Activated CD4-positive, CD25-positive, alpha-beta regulatory T cell treated with anti-CD3 and anti-CD28 coated beads, Interleukin-2, amount 50 U/mL, for 72 hours (primary cell): ENCODE data around the gene KCNJ6.
"Not testable (repeated sequence)": the region's sequence is repeated elsewhere in the genome, so short reads cannot be mapped to it uniquely, and the experiment has no call there.

Experiments used
- DNase-seq: peaks from one replicate; pipeline ENCODE4 v3.0.0; 2021

Gene KCNJ6

GRCh38 chr21:37669249-37669648 lies 247.0 kb downstream of the KCNJ6 start:
- no peak for DNase-seq

- DNase-seq: no peak
Observed at GRCh38 chr21:37668462-37669239, 247.6 kb downstream of the KCNJ6 start.

GRCh38 chr21:37667380-37667779 lies 248.9 kb downstream of the KCNJ6 start:
- no peak for DNase-seq

- no peak for DNase-seq
Observed at GRCh38 chr21:37665230-37666024, 250.8 kb downstream of the KCNJ6 start.

- DNase-seq: not testable (repeated sequence)
Observed at GRCh38 chr21:37662227-37662626, 254.0 kb downstream of the KCNJ6 start.

GRCh38 chr21:37660709-37661108 lies 255.5 kb downstream of the KCNJ6 start:
- no peak for DNase-seq

- no peak for DNase-seq
Observed at GRCh38 chr21:37659874-37660273, 256.4 kb downstream of the KCNJ6 start.

- no peak for DNase-seq
Observed at GRCh38 chr21:37658817-37659458, 257.3 kb downstream of the KCNJ6 start.

GRCh38 chr21:37658121-37658816 lies 258.0 kb downstream of the KCNJ6 start:
- no peak for DNase-seq

- no peak for DNase-seq
Observed at GRCh38 chr21:37656899-37657298, 259.4 kb downstream of the KCNJ6 start.

- DNase-seq: no peak
Observed at GRCh38 chr21:37655611-37656300, 260.5 kb downstream of the KCNJ6 start.

GRCh38 chr21:37654596-37654995 lies 261.7 kb downstream of the KCNJ6 start:
- DNase-seq: no peak

- DNase-seq: no peak
Observed at GRCh38 chr21:37653201-37653600, 263.1 kb downstream of the KCNJ6 start.

GRCh38 chr21:37647781-37648180 lies 268.5 kb downstream of the KCNJ6 start:
- no peak for DNase-seq

- DNase-seq: not testable (repeated sequence)
Observed at GRCh38 chr21:37646761-37647160, 269.5 kb downstream of the KCNJ6 start.

- DNase-seq: no peak
Observed at GRCh38 chr21:37645848-37646247, 270.4 kb downstream of the KCNJ6 start.

- no peak for DNase-seq
Observed at GRCh38 chr21:37644636-37645035, 271.6 kb downstream of the KCNJ6 start.

- DNase-seq: not testable (repeated sequence)
Observed at GRCh38 chr21:37643862-37644261, 272.4 kb downstream of the KCNJ6 start.

GRCh38 chr21:37642493-37642892 lies 273.8 kb downstream of the KCNJ6 start:
- no peak for DNase-seq

GRCh38 chr21:37639756-37640155 lies 276.5 kb downstream of the KCNJ6 start:
- no peak for DNase-seq

GRCh38 chr21:37636152-37636860 lies 280.0 kb downstream of the KCNJ6 start:
- no peak for DNase-seq
